ENCODE measurements around the gene CPNE7.
"Not testable (repeated sequence)": the region's sequence is repeated elsewhere in the genome, so short reads cannot be mapped to it uniquely, and the experiment has no call there.

Gene CPNE7

DNA sequence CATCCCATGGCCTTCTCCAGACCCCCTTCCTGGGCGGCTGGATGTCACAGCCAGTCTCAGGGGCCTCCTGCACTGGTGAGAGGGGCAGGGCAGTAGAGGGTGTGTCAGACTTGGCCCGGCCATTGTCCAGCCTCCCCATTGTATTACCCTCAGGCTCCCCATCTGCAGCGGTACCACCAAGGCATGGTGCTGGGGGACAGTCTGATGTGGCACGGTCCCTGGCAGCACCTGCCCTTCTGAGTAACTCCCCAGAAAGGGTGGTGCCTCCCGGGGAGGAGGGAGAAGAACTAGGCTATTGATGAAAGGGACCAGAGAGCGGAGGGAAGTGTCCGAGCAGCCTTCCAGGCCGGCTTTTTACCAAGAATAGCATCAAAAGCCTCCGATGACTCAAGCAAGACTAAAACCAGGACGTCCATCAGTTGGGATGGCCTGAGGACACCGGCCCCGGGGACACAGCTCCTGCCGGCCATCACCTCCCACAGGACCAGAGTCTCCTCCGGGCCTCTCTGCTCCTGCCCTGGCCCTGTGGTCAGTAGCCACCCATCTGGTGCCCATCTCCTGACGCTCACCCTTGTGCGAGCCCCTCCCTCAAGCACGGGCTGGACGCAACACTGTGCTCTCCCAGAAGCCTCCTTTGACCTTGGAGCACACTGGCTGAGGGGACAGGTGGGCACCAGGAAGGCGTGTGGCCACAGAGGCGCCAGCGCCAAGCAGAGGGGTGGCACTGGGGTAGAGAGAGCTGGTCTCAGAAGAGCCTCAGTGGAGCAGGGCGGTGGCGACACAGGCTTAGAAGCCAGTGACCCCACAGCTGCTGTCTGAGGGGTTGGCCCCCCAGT is 5.8 kb upstream of the CPNE7 start:
- DNase-seq, result no peak

- DNase-seq, result no peak
These were observed 5.1 kb upstream of the CPNE7 start for GRCh38 chr16:89570342-89570923.

DNA sequence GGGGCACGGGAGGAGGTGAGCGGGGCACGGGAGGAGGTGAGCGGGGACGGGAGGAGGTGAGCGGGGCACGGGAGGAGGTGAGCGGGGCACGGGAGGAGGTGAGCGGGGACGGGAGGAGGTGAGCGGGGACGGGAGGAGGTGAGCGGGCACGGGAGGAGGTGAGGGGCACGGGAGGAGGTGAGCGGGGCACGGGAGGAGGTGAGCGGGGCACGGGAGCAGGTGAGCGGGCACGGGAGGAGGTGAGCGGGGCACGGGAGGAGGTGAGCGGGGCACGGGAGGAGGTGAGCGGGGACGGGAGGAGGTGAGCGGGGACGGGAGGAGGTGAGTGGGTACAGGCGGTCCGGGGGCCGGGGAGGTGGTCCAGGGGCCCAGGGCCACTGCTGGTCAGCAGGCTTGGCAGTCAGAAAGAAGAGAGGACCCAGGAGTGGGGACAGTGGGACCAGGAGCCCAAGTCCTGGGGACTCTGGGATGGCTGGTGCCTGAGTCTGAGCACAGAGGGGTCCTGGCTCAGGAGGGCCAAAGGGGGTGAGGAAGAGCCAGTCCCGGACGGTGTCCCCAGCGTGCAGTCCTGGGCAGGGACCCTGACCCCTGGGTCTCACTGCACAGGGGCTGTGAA is 4.5 kb upstream of the CPNE7 start:
- not testable (repeated sequence) for DNase-seq

GRCh38 chr16:89571636-89572035 is 3.9 kb upstream of the CPNE7 start:
- no peak for DNase-seq

GRCh38 chr16:89572073-89572484 is 3.5 kb upstream of the CPNE7 start:
- DNase-seq, result no peak

GRCh38 chr16:89572485-89573205 is 2.9 kb upstream of the CPNE7 start:
- no peak for DNase-seq

GRCh38 chr16:89573826-89574680 is 1.5 kb upstream of the CPNE7 start:
- no peak for DNase-seq

DNA sequence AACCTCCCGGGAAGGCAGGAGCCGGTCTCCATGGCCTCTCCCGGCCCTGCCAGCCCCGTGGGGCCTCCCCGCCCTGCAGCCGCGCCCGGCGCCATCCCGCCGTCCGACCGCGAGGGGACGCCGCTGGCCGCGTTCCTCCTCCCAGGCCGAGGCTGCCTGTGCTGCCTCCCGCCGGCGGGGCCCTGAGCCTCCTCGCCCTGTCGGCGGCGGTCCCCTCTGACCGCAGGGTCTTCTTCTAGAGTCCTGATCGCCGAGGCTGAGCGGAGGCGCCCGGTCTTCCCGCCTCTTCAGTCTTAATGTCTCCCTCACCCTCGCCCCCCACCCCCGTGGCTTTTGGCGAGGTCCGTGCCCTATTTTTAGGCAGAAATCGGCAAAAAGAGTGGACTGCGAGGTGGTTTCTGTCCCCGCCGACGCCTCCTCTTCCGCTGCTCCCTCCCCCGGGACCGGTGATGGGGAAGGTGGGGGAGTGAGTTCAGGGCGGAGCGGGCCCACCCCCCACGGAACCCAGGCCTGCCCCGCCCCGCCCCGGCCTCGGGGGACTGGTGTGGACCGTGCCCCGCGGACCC is 794 bp upstream of the CPNE7 start:
- no peak for DNase-seq

DNA sequence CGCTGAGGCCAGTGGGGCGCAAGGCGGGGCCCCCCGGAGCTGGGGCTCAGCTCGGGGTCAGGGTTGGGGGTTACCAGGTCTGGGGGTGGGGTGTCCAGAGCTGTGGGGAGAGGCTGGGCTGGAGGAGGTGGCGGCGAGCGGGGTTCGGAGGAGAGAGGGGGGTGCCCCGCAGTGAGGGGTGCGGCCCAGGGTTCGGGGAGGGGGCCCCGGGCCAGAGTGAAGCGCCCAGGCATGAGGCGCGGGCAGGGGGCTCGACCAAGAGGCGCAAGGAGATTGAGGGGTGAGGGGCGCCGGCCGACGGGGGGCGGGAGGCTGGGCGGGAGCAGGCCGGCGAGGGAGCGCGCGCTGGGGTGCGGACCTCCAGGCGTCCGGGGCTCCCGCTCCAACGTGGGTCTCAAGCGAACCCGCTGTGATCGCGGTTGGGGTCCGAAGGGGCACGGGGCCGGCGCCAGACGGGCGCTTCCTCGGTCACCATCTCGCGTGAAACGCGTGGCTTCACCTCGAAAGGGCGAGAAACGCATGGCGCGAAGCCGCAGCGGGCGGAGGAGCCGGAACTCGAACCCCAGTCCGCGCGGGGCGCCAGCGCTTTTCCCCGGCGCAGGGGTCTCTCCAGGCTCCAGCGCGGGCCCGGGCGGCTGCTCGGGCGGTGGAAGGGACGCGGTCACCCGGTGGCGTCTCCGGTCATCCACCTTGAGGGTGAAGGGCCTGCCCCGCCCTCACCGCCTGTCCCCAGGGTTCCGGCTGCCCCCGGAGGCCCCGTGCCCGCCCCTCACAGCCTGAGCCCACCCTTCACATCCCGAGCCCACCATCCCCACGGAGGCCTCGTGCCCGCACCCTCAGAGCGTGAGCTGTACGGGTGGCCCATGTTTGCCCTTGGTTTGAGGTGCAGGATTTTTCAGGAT is 846 bp downstream of the CPNE7 start:
- no peak for DNase-seq

GRCh38 chr16:89577055-89577759 is 1.6 kb downstream of the CPNE7 start:
- no peak for DNase-seq

DNA sequence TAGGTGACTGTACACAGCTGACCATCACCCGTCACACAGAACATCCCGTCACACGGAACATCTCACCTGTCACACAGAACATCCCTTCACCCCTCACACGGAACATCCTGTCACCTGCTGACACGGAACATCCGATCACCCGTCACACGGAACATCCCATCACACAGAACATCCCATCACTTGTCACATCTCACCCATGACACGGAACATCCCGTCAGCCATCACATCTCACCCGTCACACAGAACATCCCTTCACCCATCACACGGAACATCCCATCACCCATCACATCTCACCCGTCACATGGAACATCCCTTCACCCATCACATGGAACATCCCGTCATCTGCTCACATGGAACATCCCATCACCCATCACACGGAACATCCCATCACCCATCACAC is 3.8 kb downstream of the CPNE7 start:
- DNase-seq, result no peak

DNA sequence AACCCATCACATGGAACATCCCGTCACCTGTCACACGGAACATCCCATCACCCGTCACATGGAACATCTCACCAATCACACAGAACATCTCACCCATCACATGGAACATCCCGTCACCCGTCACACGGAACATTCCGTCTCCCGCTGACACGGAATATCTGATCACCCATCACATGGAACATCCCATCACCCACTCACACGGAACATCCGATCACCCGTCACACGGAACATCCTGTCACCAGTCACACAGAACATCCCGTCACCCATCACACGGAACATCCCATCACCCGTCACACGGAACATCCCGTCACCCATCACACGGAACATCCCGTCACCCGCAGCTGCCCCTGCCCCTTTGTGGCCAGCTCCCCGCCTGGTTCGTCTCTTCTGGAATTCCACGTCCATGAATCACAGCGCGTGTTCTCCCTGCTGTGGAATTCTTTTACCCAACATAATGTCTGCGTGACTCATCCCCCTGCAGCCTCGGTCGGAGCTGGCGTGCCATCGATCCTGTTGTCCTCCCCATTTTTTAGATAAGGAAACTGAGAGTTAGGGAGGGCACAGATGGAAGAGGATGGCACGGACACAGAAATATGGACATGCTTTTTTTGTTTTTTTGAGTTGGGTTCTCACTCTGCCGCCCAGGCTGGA is 5.6 kb downstream of the CPNE7 start:
- DNase-seq, result no peak

- DNase-seq, result no peak
These were observed 6.5 kb downstream of the CPNE7 start for GRCh38 chr16:89581861-89582563.

- no peak for DNase-seq
These were observed 7.1 kb downstream of the CPNE7 start for GRCh38 chr16:89582614-89583196.

DNA sequence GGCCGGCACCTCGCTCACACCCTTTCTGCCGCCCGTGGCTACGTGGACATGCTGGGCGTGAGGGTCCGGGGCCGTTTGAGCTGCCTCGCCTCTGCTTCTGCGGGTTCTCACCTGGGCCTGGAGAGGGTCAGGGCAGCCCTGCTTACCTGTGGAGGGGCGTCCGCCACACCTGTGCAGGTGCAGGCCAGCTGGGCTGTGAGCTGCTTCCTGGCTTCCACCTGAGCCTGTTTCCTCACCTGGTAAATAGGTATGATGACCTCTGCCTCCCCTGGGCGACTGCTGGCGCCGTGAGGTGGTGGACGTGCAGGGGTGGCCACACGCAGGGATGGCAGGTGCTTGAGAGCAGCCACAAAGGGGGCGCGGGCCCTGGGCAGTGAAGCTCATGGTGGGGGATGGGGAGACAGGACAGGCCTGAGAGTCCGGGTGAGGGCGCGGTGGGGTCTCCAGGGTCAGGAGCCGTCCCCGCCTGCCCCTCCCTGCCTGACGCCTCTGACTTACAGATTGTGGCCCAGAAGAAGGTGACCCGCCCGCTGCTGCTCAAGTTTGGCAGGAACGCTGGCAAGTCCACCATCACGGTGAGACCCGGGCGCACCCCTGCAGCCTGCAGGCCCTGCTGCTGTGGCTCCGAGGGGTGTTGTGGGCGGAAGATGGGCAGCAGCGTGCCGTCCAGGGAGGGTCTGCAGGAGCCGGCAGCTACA is 7.8 kb downstream of the CPNE7 start:
- DNase-seq, result no peak

- DNase-seq, result no peak
These were observed 8.5 kb downstream of the CPNE7 start for GRCh38 chr16:89583895-89584644.

Data from left hindlimb (tissue), 1 donor.